HG02981 (cell line): Measurements from ENCODE around the gene SPTAN1.
"Not testable (repeated sequence)": the region's sequence is repeated elsewhere in the genome, so short reads cannot be mapped to it uniquely, and the experiment has no call there.

ENCODE experiments used
- ATAC-seq: cut with Tn5 transposase; IDR thresholded peaks from one replicate; pipeline ENCODE4 v1.9.1; 2021; ENCODE audit warnings: mild to moderate bottlenecking, moderate library complexity; ENCODE audit not compliant: unreplicated experiment

The SPTAN1 gene

GRCh38 chr9:128552153-128552743 is at the start of gene SPTAN1:
TSS of gene SPTAN1 (plus strand) at chr9:128552587. CDS start at chr9:128566741, 14,154 bp downstream.
- peak; percentile 81 for ATAC-seq

GRCh38 chr9:128503415-128503825 is 49.0 kb upstream of the SPTAN1 start:
- not testable (repeated sequence) for ATAC-seq

GRCh38 chr9:128503870-128504269 is 48.5 kb upstream of the SPTAN1 start:
- no peak for ATAC-seq

GRCh38 chr9:128504485-128505413 is 47.6 kb upstream of the SPTAN1 start, which contains the start of gene GLE1:
TSS of gene GLE1 (plus strand) at chr9:128504719. CDS start at chr9:128504806, 87 bp downstream.
- ATAC-seq, result peak; percentile 86

- ATAC-seq, result no peak
These were observed 47.0 kb upstream of the SPTAN1 start for GRCh38 chr9:128505414-128505765.

GRCh38 chr9:128505906-128506305 is 46.5 kb upstream of the SPTAN1 start:
- ATAC-seq, result not testable (repeated sequence)

GRCh38 chr9:128512820-128513219 is 39.6 kb upstream of the SPTAN1 start:
- no peak for ATAC-seq

GRCh38 chr9:128521956-128522355 is 30.4 kb upstream of the SPTAN1 start:
- no peak for ATAC-seq

GRCh38 chr9:128523199-128523925 is 29.0 kb upstream of the SPTAN1 start:
- ATAC-seq, result no peak

- ATAC-seq, result no peak
These were observed 25.7 kb upstream of the SPTAN1 start for GRCh38 chr9:128526720-128527119.

GRCh38 chr9:128528445-128529160 is 23.8 kb upstream of the SPTAN1 start:
- no peak for ATAC-seq

GRCh38 chr9:128529191-128529590 is 23.2 kb upstream of the SPTAN1 start:
- no peak for ATAC-seq

GRCh38 chr9:128532581-128532980 is 19.8 kb upstream of the SPTAN1 start:
- ATAC-seq, result no peak

- ATAC-seq, result no peak
These were observed 11.6 kb upstream of the SPTAN1 start for GRCh38 chr9:128540634-128541360.

GRCh38 chr9:128546504-128546903 is 5.9 kb upstream of the SPTAN1 start:
- no peak for ATAC-seq

- no peak for ATAC-seq
These were observed 3.5 kb upstream of the SPTAN1 start for GRCh38 chr9:128548876-128549275.

- no peak for ATAC-seq
These were observed 2.2 kb upstream of the SPTAN1 start for GRCh38 chr9:128550226-128550625.

GRCh38 chr9:128550770-128551656 is 1.4 kb upstream of the SPTAN1 start:
- ATAC-seq, result no peak

GRCh38 chr9:128551657-128552152 is 682 bp upstream of the SPTAN1 start:
- ATAC-seq, result no peak
